Esophagus (tissue), 2 donors: ENCODE data around the gene ARSA. TPM values are rescaled to one million over a fixed set of nuclear protein-coding genes. Genes with fewer than 3 reads are reported as not detected.
"Not testable (repeated sequence)": the region's sequence is repeated elsewhere in the genome, so short reads cannot be mapped to it uniquely, and the experiment has no call there.

Experiments used
- H3K27ac ChIP-seq, 2 donors: one replicate each; pipeline ENCODE4 v1.5.1; 2013; ENCODE audit warnings: low read depth in 2 of 2, mild to moderate bottlenecking in 2 of 2, inconsistent platforms in 1 of 2, low read length in 1 of 2, moderate library complexity in 1 of 2
- H3K27me3 ChIP-seq, 2 donors: one replicate each; pipeline ENCODE4 v1.6.1; 2013; ENCODE audit warnings: low read length in 2 of 2, control low read depth in 1 of 2, mild to moderate bottlenecking in 1 of 2; ENCODE audit not compliant: insufficient read depth in 2 of 2, control insufficient read depth in 1 of 2
- H3K36me3 ChIP-seq, 2 donors: one replicate each; pipeline ENCODE4 v1.6.1; 2013; ENCODE audit warnings: low read length in 1 of 2; ENCODE audit not compliant: control insufficient read depth in 2 of 2, insufficient read depth in 2 of 2
- H3K4me1 ChIP-seq, 2 donors: one replicate each; pipeline ENCODE4 v1.6.1; 2013; ENCODE audit warnings: low read length in 1 of 2; ENCODE audit not compliant: control insufficient read depth in 2 of 2, insufficient read depth in 2 of 2
- H3K4me3 ChIP-seq, 2 donors: one replicate each; pipeline ENCODE4 v1.5.1; 2013; ENCODE audit warnings: low read length in 2 of 2, mild to moderate bottlenecking in 2 of 2, low read depth in 1 of 2, moderate library complexity in 1 of 2
- H3K9me3 ChIP-seq, 2 donors: one replicate each; pipeline ENCODE4 v1.6.1; 2013; ENCODE audit warnings: mild to moderate bottlenecking in 2 of 2, low read depth in 1 of 2, low read length in 1 of 2, moderate library complexity in 1 of 2; ENCODE audit not compliant: control insufficient read depth in 2 of 2, insufficient read depth in 1 of 2
- WGBS, 2 donors: extraction: QIAGEN DNeasy Blood & Tissue Kit; methylation state at CpG; one replicate each; pipeline ENCODE4 v1.1.7; 2013; 5-methylcytosine and 5-hydroxymethylcytosine counted together
- polyA plus RNA-seq, 2 donors: library from polyadenylated mRNA; stranded (reverse); fragments of 200-250 nt; gene quantifications; one replicate each; pipeline ENCODE4 v1.2.3, GENCODE V29; 2013
- donor health status: healthy with polysubstance abuse.
- donor health status: Bipolar disorder and iron deficiency.

Gene ARSA
- polyA plus RNA-seq, 2 donors, result 25.8 to 52.1 TPM

- H3K27ac ChIP-seq, H3K9me3 ChIP-seq, H3K4me3 ChIP-seq, H3K4me1 ChIP-seq, H3K36me3 ChIP-seq, H3K27me3 ChIP-seq: not testable (repeated sequence)
- WGBS, 2 donors, result 94 to 96% methylated on average over 12 of the region's 12 CpGs
These were observed 12.3 kb upstream of the ARSA start for GRCh38 chr22:50640296-50640695.

GRCh38 chr22:50635591-50635990 is 7.6 kb upstream of the ARSA start:
- 90 to 94% methylated on average over 11 of the region's 11 CpGs for WGBS, 2 donors

GRCh38 chr22:50633771-50634170 is 5.8 kb upstream of the ARSA start:
- Histone ChIP-seq H3K4me1 (peaks cover 0 to 2% of the 10 kb centered on the region in 2 donors), H3K9me3 (no peaks in the 10 kb centered on the region), H3K36me3 (no peaks in the 10 kb centered on the region), H3K27me3 (no peaks in the 10 kb centered on the region), H3K27ac (no peak overlapping the region), H3K4me3 (no peak overlapping the region)
- WGBS, 2 donors, result 89 to 90% methylated on average over 11 of the region's 11 CpGs

More at GRCh38 chr22:50635591-50635990, 7.6 kb upstream of the ARSA start:
- Histone ChIP-seq H3K36me3 (no peaks in the 10 kb centered on the region), H3K9me3 (no peaks in the 10 kb centered on the region), H3K27ac (no peak overlapping the region), H3K27me3 (no peaks in the 10 kb centered on the region), H3K4me3 (no peak overlapping the region), H3K4me1 (no peaks in the 10 kb centered on the region)

GRCh38 chr22:50633086-50633485 is 5.1 kb upstream of the ARSA start:
- Histone ChIP-seq H3K36me3 (no peaks in the 10 kb centered on the region), H3K4me3 (no peak overlapping the region), H3K4me1 (peaks cover 0 to 8% of the 10 kb centered on the region in 2 donors), H3K9me3 (no peaks in the 10 kb centered on the region), H3K27ac (no peak overlapping the region), H3K27me3 (no peaks in the 10 kb centered on the region)
- 81 to 83% methylated on average over 5 of the region's 5 CpGs for WGBS, 2 donors

- 86 to 89% methylated on average over 5 of the region's 5 CpGs for WGBS, 2 donors
- peaks cover 0 to 17% of the 10 kb centered on the region in 2 donors for H3K4me1 ChIP-seq
These were observed 2.4 kb upstream of the ARSA start for GRCh38 chr22:50630376-50630775.

GRCh38 chr22:50628543-50629134 is 687 bp upstream of the ARSA start:
- Histone ChIP-seq H3K36me3 (peaks cover 0 to 14% of the 10 kb centered on the region in 2 donors), H3K9me3 (no peaks in the 10 kb centered on the region), H3K4me3 (peak overlapping the region; percentile 50 to 70), H3K4me1 (peaks cover 0 to 17% of the 10 kb centered on the region in 2 donors), H3K27me3 (no peaks in the 10 kb centered on the region), H3K27ac (peak overlapping the region; percentile 61 to 82)
- 25 to 26% methylated on average over 16 of the region's 16 CpGs for WGBS, 2 donors

More at GRCh38 chr22:50630376-50630775, 2.4 kb upstream of the ARSA start:
- H3K27ac ChIP-seq, result no peak overlapping the region
- no peaks in the 10 kb centered on the region for H3K27me3 ChIP-seq
- peaks cover 0 to 6% of the 10 kb centered on the region in 2 donors for H3K36me3 ChIP-seq
- H3K4me3 ChIP-seq, result no peak overlapping the region
- no peaks in the 10 kb centered on the region for H3K9me3 ChIP-seq

GRCh38 chr22:50626850-50627641 is 906 bp downstream of the ARSA start:
- Histone ChIP-seq H3K27ac (peak overlapping the region; percentile 61 to 82), H3K4me1 (peaks cover 0 to 24% of the 10 kb centered on the region in 2 donors), H3K27me3 (no peaks in the 10 kb centered on the region), H3K9me3 (no peaks in the 10 kb centered on the region), H3K4me3 (peak overlapping the region; percentile 61 to 89), H3K36me3 (peaks cover 0 to 14% of the 10 kb centered on the region in 2 donors)
- 64 to 69% methylated on average over 39 to 42 of the region's 42 CpGs for WGBS, 2 donors

- Histone ChIP-seq H3K27ac (no peak overlapping the region), H3K4me3 (no peak overlapping the region), H3K4me1 (peaks cover 0 to 27% of the 10 kb centered on the region in 2 donors), H3K27me3 (no peaks in the 10 kb centered on the region), H3K36me3 (peaks cover 0 to 14% of the 10 kb centered on the region in 2 donors), H3K9me3 (no peaks in the 10 kb centered on the region)
- WGBS, 2 donors, result 85 to 90% methylated on average over 12 of the region's 12 CpGs
These were observed 1.6 kb downstream of the ARSA start for GRCh38 chr22:50626314-50626849.

- 91 to 93% methylated on average over 27 of the region's 27 CpGs for WGBS, 2 donors
- Histone ChIP-seq H3K9me3 (no peaks in the 10 kb centered on the region), H3K27me3 (no peaks in the 10 kb centered on the region), H3K36me3 (peaks cover 0 to 14% of the 10 kb centered on the region in 2 donors), H3K27ac (no peak overlapping the region), H3K4me3 (no peak overlapping the region), H3K4me1 (peaks cover 0 to 29% of the 10 kb centered on the region in 2 donors)
These were observed 2.2 kb downstream of the ARSA start for GRCh38 chr22:50625568-50626313.
